Body of pancreas (tissue), 4 donors: Measurements from ENCODE around the gene SLC28A1. TPM values are rescaled to one million over a fixed set of nuclear protein-coding genes. Genes with fewer than 3 reads are reported as not detected.

Experiments used
- ATAC-seq: fragments of 150-250 bp; one replicate; pipeline ENCODE4 v1.9.1; 2016
- DNase-seq, 4 donors: peaks; one replicate each; pipeline ENCODE4 v3.0.0-alpha.2; 2019
- H3K27ac ChIP-seq, 4 donors: fragments of 200-600 bp; sonication (generic); 1 replicate in 3 of 4; 2 replicates in 1 of 4; pipeline versions ENCODE4 v1.5.1 to v1.6.1; 2016 to 2019; ENCODE audit warnings: mild to moderate bottlenecking in 1 of 4, mixed read lengths in 1 of 4, moderate library complexity in 1 of 4
- H3K27me3 ChIP-seq, 2 donors: fragments of 200-600 bp; sonication (generic); one replicate each; pipeline ENCODE4 v1.6.0; 2016; ENCODE audit warnings: mild to moderate bottlenecking in 1 of 2
- H3K36me3 ChIP-seq, 2 donors: fragments of 200-600 bp; sonication (generic); replicated peaks in 1 of 2; 2 replicates each; pipeline ENCODE4 v1.5.1; 2016; ENCODE audit warnings: low read depth in 2 of 2; ENCODE audit not compliant: insufficient read depth in 1 of 2
- H3K4me1 ChIP-seq: fragments of 200-600 bp; sonication (generic); one replicate; pipeline ENCODE4 v1.6.0; 2016
- H3K4me3 ChIP-seq, 2 donors: fragments of 200-600 bp; sonication (generic); 1 replicate in 1 of 2; 2 replicates in 1 of 2; pipeline ENCODE4 v1.5.1; 2016 to 2019
- H3K9me3 ChIP-seq, 3 donors: fragments of 200-600 bp; sonication (generic); 1 replicate in 2 of 3; 2 replicates in 1 of 3; pipeline ENCODE4 v1.5.1; 2016
- POLR2A ChIP-seq, 3 donors: fragments of 450-650 bp; IDR thresholded peaks; one replicate each; pipeline ENCODE4 v1.6.1; 2016; ENCODE audit warnings: antibody characterized with exemption in 3 of 3, mild to moderate bottlenecking in 2 of 3
- WGBS, 2 donors: methylation state at CpG; one replicate each; pipeline ENCODE4 v1.1.5; 2017; 5-methylcytosine and 5-hydroxymethylcytosine counted together
- intact Hi-C: fragments of 100-400 bp; cut with DNase I; formaldehyde crosslinking; loops from one replicate; pipeline ENCODE4 v1.15.1; 2023
- total RNA-seq, 2 donors: library from RNA; depleted of rRNA; stranded (reverse); fragments of >200 nt; gene quantifications; one replicate each; pipeline ENCODE4 v1.1.0, GENCODE V29; 2016
- TF ChIP-seq, protein P1 (sequence below), 7 experiments: fragments of 450-650 bp in 4 of 7; fragments of 200-600 bp in 3 of 7; sonication (generic) in 3 of 7; IDR thresholded peaks; one replicate each; pipeline ENCODE4 v1.5.1; 2016 to 2019; ENCODE audit warnings: antibody characterized with exemption in 7 of 7

SLC28A1 gene
- total RNA-seq, 2 donors from 2014 or later: 0.26 TPM; not detected in 1

DNA sequence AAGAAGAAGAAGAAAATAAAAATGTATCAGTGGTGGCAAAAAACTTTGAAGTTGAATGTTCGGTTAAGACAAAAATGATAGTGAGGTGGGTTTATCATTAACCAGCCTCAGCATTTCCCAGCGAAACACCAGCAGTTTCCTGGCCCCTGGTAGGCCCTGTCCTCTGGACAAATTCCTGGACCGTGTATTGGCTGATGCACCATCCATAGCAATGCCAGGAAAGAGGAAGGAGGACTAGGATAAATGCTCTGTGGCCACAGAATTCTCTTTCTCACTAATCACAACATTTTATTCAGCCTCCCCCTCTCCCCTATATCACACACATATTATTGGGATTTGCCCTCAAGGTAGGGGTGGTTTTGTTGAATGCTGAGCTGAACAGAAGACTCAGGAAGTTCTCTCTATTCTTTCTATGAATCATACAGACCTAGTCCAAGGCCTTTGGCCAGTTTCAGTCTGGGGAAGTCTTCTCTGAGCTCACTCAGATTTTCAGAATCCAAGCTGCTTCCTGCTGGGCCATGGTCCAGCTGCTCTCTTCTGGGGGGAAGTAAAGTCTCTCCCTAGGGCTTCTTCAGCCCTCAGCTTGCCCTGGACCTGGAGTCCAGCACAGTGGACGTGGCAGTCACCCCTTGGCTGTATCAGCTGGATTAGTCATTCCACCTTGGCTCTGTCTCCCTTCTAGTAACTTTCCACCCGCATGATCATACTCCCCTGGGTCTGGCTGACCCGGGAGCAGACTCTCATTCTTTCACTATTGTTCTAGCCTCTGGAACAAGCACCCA, 27.6 kb downstream of the SLC28A1 start:
- Histone ChIP-seq H3K9me3 (no peaks in the 10 kb centered on the region), H3K4me3 (no peak overlapping the region), H3K27me3 (no peaks in the 10 kb centered on the region), H3K27ac (peak overlapping the region; percentile 85 to 98 (median 88)), H3K36me3 (no peaks in the 10 kb centered on the region), H3K4me1 (peaks cover 61% of the 10 kb centered on the region)
- ATAC-seq: peak; percentile 90
- TF ChIP-seq, protein P1, sequence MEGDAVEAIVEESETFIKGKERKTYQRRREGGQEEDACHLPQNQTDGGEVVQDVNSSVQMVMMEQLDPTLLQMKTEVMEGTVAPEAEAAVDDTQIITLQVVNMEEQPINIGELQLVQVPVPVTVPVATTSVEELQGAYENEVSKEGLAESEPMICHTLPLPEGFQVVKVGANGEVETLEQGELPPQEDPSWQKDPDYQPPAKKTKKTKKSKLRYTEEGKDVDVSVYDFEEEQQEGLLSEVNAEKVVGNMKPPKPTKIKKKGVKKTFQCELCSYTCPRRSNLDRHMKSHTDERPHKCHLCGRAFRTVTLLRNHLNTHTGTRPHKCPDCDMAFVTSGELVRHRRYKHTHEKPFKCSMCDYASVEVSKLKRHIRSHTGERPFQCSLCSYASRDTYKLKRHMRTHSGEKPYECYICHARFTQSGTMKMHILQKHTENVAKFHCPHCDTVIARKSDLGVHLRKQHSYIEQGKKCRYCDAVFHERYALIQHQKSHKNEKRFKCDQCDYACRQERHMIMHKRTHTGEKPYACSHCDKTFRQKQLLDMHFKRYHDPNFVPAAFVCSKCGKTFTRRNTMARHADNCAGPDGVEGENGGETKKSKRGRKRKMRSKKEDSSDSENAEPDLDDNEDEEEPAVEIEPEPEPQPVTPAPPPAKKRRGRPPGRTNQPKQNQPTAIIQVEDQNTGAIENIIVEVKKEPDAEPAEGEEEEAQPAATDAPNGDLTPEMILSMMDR (IDR thresholded peaks at IDR 0.05): no peak
- TF ChIP-seq POLR2A (IDR thresholded peaks at IDR 0.05): peak in 2 of 3 donors; percentile 59 to 64
- peak; percentile 80 to 94 (median 88) for DNase-seq
- 9 to 19% methylated on average over 6 of the region's 6 CpGs for WGBS, 2 donors
- intact Hi-C loops: no loop called here

DNA sequence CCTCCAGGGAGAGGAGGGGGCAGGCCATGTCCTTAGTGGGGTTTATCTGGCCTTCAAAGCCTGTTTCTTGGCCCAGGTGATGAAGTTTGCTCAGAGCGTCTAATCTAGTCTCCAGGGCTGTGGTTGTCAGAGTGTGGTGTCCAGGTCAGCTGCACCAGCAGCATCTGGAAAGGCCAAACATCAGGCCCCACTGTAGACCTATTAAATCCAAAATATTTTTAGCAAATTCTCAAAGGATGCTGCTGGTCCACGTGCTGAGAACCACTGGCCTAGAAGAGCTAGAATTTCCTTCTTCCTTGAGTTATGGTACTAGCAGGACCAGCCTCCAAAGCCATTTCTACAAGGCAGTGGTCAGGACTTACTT, 28.9 kb downstream of the SLC28A1 start:
- Histone ChIP-seq H3K27ac (peak overlapping the region; percentile 85 to 98 (median 88)), H3K27me3 (no peaks in the 10 kb centered on the region), H3K9me3 (no peaks in the 10 kb centered on the region), H3K36me3 (no peaks in the 10 kb centered on the region), H3K4me3 (no peak overlapping the region), H3K4me1 (peaks cover 59% of the 10 kb centered on the region)
- no peak for TF ChIP-seq POLR2A (IDR thresholded peaks at IDR 0.05)
- TF ChIP-seq, protein P1 (IDR thresholded peaks at IDR 0.05): no peak
- 89 to 100% methylated on average over 1 to 2 of the region's 2 CpGs for WGBS, 2 donors
- DNase-seq: no peak
- no peak for ATAC-seq
- intact Hi-C loops: no loop called here

DNA sequence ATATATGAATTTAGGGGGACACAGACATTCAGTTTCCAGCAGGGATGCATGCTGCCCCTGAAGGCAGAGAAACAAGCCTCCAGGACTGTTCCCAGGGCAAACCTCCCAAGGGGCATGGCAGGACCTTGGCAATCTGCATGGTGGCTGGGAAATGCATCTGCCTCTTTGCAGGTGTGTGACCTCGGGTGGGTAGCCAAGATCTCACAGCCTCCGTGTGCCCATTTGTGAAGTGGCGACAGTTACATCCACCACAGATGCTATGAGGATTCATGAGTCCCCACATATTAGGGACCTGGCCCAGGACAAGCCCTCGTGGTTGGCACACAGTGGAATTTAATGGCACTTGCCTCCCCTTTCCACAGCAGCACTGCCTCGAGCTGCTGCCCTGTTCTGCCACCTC, 29.9 kb downstream of the SLC28A1 start:
- H3K4me3 ChIP-seq: no peak overlapping the region
- DNase-seq: peak in 1 of 4 donors; percentile 36
- peaks cover 55% of the 10 kb centered on the region for H3K4me1 ChIP-seq
- H3K9me3 ChIP-seq: no peaks in the 10 kb centered on the region
- peak overlapping the region; percentile 32 to 91 (median 84) for H3K27ac ChIP-seq
- no peak for TF ChIP-seq POLR2A (IDR thresholded peaks at IDR 0.05)
- TF ChIP-seq, protein P1 (IDR thresholded peaks at IDR 0.05): no peak
- no peak for ATAC-seq
- intact Hi-C loops: no loop called here
- no peaks in the 10 kb centered on the region for H3K27me3 ChIP-seq
- H3K36me3 ChIP-seq: no peaks in the 10 kb centered on the region
- WGBS, 2 donors: 77 to 78% methylated on average over 5 of the region's 5 CpGs

DNA sequence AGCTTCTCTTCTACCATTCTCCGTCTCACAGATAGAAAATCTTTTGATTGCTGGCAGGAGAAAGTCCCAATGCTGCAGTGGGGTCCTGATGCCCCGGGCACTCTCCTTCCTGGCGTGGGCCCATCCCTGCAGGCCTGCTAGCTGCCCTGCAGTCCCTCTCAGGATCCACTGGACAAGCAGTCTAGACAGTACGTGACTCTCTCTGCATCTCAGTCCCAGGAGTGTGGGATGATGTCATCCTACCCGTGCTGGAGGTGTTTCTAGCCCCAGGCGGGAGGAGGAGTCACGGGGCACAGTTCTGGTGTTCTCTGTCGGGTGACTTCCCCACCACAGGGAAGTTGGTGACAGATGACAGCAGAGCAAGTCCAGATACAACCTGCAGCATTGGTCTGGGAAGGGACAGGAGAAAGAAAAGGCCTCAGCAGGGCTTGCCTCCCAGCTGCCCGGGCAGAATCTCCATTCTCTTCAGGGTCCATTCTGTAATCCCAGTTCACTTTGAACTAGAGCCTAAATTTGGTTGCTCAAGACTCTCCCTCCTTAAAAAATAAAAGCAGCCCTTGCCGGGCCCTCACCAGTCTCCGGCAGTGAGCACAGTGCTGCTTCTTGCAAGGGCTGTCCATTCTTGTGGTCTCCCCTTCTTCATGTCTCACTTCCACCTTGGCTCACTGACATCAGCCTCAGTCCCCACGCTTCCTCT, 30.6 kb downstream of the SLC28A1 start:
- TF ChIP-seq POLR2A (IDR thresholded peaks at IDR 0.05): peak; percentile 24 to 60 (median 52)
- TF ChIP-seq, protein P1 (IDR thresholded peaks at IDR 0.05): no peak
- Histone ChIP-seq H3K36me3 (no peaks in the 10 kb centered on the region), H3K4me1 (peaks cover 54% of the 10 kb centered on the region), H3K27ac (peak overlapping the region; percentile 32 to 91 (median 84)), H3K9me3 (no peaks in the 10 kb centered on the region), H3K4me3 (no peak overlapping the region), H3K27me3 (no peaks in the 10 kb centered on the region)
- WGBS, 2 donors: 61 to 71% methylated on average over 6 to 12 of the region's 12 CpGs
- intact Hi-C loops: no loop called here
- ATAC-seq (peak; percentile 61), DNase-seq (peak; percentile 67 to 86 (median 81))
